Karpas-422 (cell line): ENCODE results near the gene GTF2H4. TPM values are rescaled to one million over a fixed set of nuclear protein-coding genes. Genes with fewer than 3 reads are reported as not detected.

Experiments used
- DNase-seq: peaks from one replicate; pipeline ENCODE4 v3.0.0-alpha.2; 2015
- H2AFZ ChIP-seq: fragments of 200-600 bp; sonication (generic); 2 replicates; pipeline ENCODE4 v1.6.1; 2014; ENCODE audit warnings: antibody characterized with exemption, low read length, mixed read lengths
- H3K27ac ChIP-seq: fragments of 200-600 bp; sonication (generic); 2 replicates; pipeline ENCODE4 v1.5.1; 2014; ENCODE audit warnings: mild to moderate bottlenecking, low read length, moderate library complexity
- H3K27me3 ChIP-seq: fragments of 200-600 bp; sonication (generic); 2 replicates; pipeline ENCODE4 v1.6.1; 2014; ENCODE audit warnings: low read length, mixed read lengths
- H3K36me3 ChIP-seq: fragments of 200-600 bp; sonication (generic); 2 replicates; pipeline ENCODE4 v1.6.1; 2014; ENCODE audit warnings: low read length, mixed read lengths; ENCODE audit not compliant: insufficient read depth
- H3K4me1 ChIP-seq: fragments of 200-600 bp; sonication (generic); 2 replicates; pipeline ENCODE4 v1.6.1; 2014; ENCODE audit warnings: mild to moderate bottlenecking, low read length, mixed read lengths
- H3K4me2 ChIP-seq: fragments of 200-600 bp; sonication (generic); 2 replicates; pipeline ENCODE4 v1.6.1; 2014; ENCODE audit warnings: low read length, low read depth, mild to moderate bottlenecking; ENCODE audit not compliant: poor library complexity, severe bottlenecking
- H3K4me3 ChIP-seq: fragments of 200-600 bp; sonication (generic); 2 replicates; pipeline ENCODE4 v1.5.1; 2014; ENCODE audit warnings: mild to moderate bottlenecking, antibody characterized with exemption, low read length, mixed read lengths
- H3K79me2 ChIP-seq: fragments of 200-600 bp; sonication (generic); 2 replicates; pipeline ENCODE4 v1.6.1; 2014; ENCODE audit warnings: mild to moderate bottlenecking, low read length, mixed read lengths
- H3K9ac ChIP-seq: fragments of 200-600 bp; sonication (generic); 2 replicates; pipeline ENCODE4 v1.6.0; 2014; ENCODE audit warnings: low read length
- H3K9me2 ChIP-seq: fragments of 200-600 bp; sonication (generic), shearing (Covaris generic); replicated peaks from 2 replicates; pipeline ENCODE4 v1.6.0; 2014; ENCODE audit warnings: mild to moderate bottlenecking, low read length, moderate library complexity; ENCODE audit not compliant: insufficient read depth
- H3K9me3 ChIP-seq: fragments of 300-700, 200-600 bp; sonication (generic); 2 replicates; pipeline ENCODE4 v1.6.1; 2014; ENCODE audit warnings: low read length, mixed read lengths
- H4K20me1 ChIP-seq: fragments of 200-600 bp; sonication (generic); 2 replicates; pipeline ENCODE4 v1.6.1; 2014; ENCODE audit warnings: mild to moderate bottlenecking, antibody characterized with exemption, low read length, low read depth; ENCODE audit not compliant: insufficient read depth
- total RNA-seq: library from RNA; depleted of rRNA; stranded (reverse); fragments of >200 nt; shearing (Covaris generic); gene quantifications from 2 replicates; pipeline ENCODE4 v1.2.3, GENCODE V29; 2014; ENCODE audit warnings: low replicate concordance

Gene GTF2H4
- total RNA-seq, 1 experiment from 2014 or later: 23.4 TPM

DNA sequence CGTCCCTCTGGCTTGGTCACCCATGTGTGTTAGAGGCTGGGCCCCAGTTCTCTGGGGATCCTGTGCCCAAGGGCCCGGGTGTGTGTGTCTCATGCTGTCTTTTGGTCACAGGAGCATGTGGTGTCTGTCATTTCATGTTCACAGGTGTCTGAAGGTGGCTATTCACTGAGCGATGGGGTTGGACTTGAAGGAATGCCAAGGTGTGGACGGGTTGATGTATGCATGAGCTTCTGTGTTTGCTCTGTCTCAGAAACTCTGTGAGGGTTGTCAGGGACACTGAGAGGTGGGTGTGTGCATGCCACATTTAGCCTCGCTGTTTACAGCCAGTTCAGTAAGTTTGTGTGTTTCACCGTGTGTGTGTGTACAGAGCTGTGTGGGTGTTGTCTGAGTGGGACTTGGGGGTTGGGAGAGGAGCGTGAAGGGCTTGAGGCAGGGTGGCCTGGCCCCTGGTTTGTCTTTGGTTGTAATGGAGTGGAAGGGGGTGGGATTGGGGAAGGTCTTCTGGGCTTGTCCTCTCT lies 22.5 kb upstream of the GTF2H4 start:
- Histone ChIP-seq H3K27me3 (no peaks in the 10 kb centered on the region), H3K36me3 (no peaks in the 10 kb centered on the region), H3K27ac (no peak overlapping the region), H3K4me3 (no peak overlapping the region), H3K4me2 (no peak overlapping the region), H2AFZ (no peak overlapping the region), H3K4me1 (peaks cover 22% of the 10 kb centered on the region), H3K9ac (no peak overlapping the region), H4K20me1 (no peaks in the 10 kb centered on the region), H3K9me3 (no peaks in the 10 kb centered on the region), H3K79me2 (no peaks in the 10 kb centered on the region), H3K9me2 (no peaks in the 10 kb centered on the region)
- no peak for DNase-seq

GRCh38 chr6:30885999-30886896 lies 21.8 kb upstream of the GTF2H4 start:
- DNase-seq: no peak
- Histone ChIP-seq H3K27ac (no peak overlapping the region), H3K27me3 (no peaks in the 10 kb centered on the region), H3K9ac (no peak overlapping the region), H3K4me3 (no peak overlapping the region), H4K20me1 (no peaks in the 10 kb centered on the region), H3K4me1 (peaks cover 22% of the 10 kb centered on the region), H3K9me2 (no peaks in the 10 kb centered on the region), H3K4me2 (no peak overlapping the region), H3K79me2 (no peaks in the 10 kb centered on the region), H3K9me3 (no peaks in the 10 kb centered on the region), H3K36me3 (no peaks in the 10 kb centered on the region), H2AFZ (no peak overlapping the region)

DNA sequence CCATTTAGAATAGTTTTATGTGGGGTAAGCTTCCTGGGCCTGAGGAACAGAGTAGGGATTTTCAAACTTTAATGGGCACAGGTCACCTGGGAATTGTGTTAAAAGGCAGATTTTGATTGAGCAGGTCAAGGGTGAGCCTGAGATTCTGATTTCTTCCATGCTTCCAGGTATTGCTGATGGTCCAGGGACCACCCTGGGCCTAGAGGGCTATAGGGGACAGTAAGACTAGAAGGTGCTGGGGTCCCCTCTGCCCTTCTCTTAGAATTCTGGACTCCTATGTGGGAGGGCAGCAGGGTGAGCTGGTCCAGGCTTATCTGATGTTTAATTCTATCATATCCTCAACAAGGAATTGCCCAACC lies 21.1 kb upstream of the GTF2H4 start:
- DNase-seq: no peak
- H3K4me2 ChIP-seq: no peak overlapping the region
- no peaks in the 10 kb centered on the region for H3K9me2 ChIP-seq
- no peak overlapping the region for H3K9ac ChIP-seq
- H3K4me3 ChIP-seq: no peak overlapping the region
- H3K36me3 ChIP-seq: no peaks in the 10 kb centered on the region
- no peak overlapping the region for H3K27ac ChIP-seq
- H3K4me1 ChIP-seq: peaks cover 22% of the 10 kb centered on the region
- H3K9me3 ChIP-seq: no peaks in the 10 kb centered on the region
- H3K27me3 ChIP-seq: no peaks in the 10 kb centered on the region
- no peaks in the 10 kb centered on the region for H3K79me2 ChIP-seq
- no peak overlapping the region for H2AFZ ChIP-seq
- no peaks in the 10 kb centered on the region for H4K20me1 ChIP-seq

DNA sequence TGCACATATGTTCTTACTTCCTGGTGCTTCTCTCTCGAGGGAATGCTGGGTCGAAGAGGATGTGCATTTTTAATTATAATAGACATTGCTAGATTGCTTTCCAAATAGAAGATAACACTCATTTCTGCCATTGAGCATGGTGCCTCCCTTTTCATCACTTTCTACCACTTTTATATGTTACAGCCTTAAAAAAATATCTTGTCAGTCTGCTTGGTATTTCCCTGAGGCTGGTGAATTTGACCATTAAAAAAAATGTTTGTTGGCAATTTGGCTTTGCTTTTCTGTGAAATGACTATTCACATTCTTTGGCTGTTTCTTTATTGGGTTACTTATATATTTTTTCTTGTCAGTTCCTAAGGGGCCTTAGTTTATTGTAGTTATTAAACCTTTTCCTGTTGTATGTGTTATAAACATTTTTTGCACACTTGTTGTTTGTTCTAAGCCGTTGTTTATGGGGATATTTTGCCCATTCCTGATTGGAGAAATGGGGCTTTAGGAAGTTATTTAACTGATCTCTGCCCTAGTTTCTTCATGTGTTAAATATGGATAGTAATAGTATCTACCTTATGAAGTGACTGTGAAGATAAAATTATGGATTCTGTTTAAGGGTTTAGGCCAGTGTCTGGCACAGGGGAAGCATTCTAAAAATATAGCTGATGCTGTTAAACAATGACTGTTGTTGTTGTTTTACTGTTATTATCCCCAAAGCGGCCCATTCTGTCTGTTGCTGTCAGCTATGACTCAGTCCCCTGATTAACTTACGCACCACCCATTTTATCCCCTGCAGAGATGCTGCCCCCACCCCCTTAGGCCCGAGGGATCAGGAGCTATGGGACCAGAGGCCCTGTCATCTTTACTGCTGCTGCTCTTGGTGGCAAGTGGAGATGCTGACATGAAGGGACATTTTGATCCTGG lies 19.8 kb upstream of the GTF2H4 start:
- no peaks in the 10 kb centered on the region for H4K20me1 ChIP-seq
- no peaks in the 10 kb centered on the region for H3K27me3 ChIP-seq
- H3K79me2 ChIP-seq: no peaks in the 10 kb centered on the region
- H3K4me1 ChIP-seq: peaks cover 19% of the 10 kb centered on the region
- no peak overlapping the region for H3K4me3 ChIP-seq
- no peak overlapping the region for H3K27ac ChIP-seq
- H3K9me2 ChIP-seq: no peaks in the 10 kb centered on the region
- no peak overlapping the region for H3K4me2 ChIP-seq
- H2AFZ ChIP-seq: no peak overlapping the region
- no peak overlapping the region for H3K9ac ChIP-seq
- no peaks in the 10 kb centered on the region for H3K9me3 ChIP-seq
- H3K36me3 ChIP-seq: no peaks in the 10 kb centered on the region
- no peak for DNase-seq

- DNase-seq: no peak
- Histone ChIP-seq H3K79me2 (no peaks in the 10 kb centered on the region), H4K20me1 (no peaks in the 10 kb centered on the region), H3K4me1 (peaks cover 11% of the 10 kb centered on the region), H3K27ac (no peak overlapping the region), H3K27me3 (no peaks in the 10 kb centered on the region), H3K9ac (no peak overlapping the region), H3K9me2 (no peaks in the 10 kb centered on the region), H3K4me2 (no peak overlapping the region), H3K36me3 (no peaks in the 10 kb centered on the region), H3K9me3 (no peaks in the 10 kb centered on the region), H3K4me3 (no peak overlapping the region), H2AFZ (no peak overlapping the region)
Observed at GRCh38 chr6:30888816-30889495, 19.1 kb upstream of the GTF2H4 start.

DNA sequence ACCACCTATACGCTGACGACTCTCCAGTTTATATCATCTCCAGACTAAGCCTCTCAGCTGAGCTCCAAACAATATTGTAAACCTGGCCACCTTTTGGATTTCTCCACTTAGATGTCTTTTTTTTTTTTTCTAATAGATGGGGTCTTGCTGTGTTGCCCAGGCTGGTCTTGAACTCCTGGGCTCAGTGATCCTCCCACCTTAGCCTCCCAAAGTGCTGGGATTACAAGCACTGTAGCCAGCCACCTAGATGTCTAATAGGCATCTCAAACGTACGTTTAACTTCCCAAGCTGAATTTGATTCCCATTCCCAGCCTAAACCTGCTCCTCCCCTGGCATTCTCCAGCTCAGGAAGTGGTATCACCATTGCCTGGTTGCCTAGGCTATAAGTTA lies 18.5 kb upstream of the GTF2H4 start:
- Histone ChIP-seq H4K20me1 (no peaks in the 10 kb centered on the region), H3K79me2 (no peaks in the 10 kb centered on the region), H3K9me2 (no peaks in the 10 kb centered on the region), H3K4me3 (no peak overlapping the region), H3K36me3 (no peaks in the 10 kb centered on the region), H3K27ac (no peak overlapping the region), H3K9me3 (no peaks in the 10 kb centered on the region), H2AFZ (no peak overlapping the region), H3K9ac (no peak overlapping the region), H3K4me2 (no peak overlapping the region), H3K27me3 (no peaks in the 10 kb centered on the region), H3K4me1 (peaks cover 7% of the 10 kb centered on the region)
- no peak for DNase-seq

- H3K4me1 ChIP-seq: peaks cover 1% of the 10 kb centered on the region
- no peaks in the 10 kb centered on the region for H3K9me3 ChIP-seq
- no peak overlapping the region for H3K4me3 ChIP-seq
- no peaks in the 10 kb centered on the region for H3K27me3 ChIP-seq
- no peaks in the 10 kb centered on the region for H3K36me3 ChIP-seq
- no peaks in the 10 kb centered on the region for H3K79me2 ChIP-seq
- H3K27ac ChIP-seq: no peak overlapping the region
- no peak overlapping the region for H3K4me2 ChIP-seq
- no peak overlapping the region for H3K9ac ChIP-seq
- no peaks in the 10 kb centered on the region for H4K20me1 ChIP-seq
- no peaks in the 10 kb centered on the region for H3K9me2 ChIP-seq
- no peak overlapping the region for H2AFZ ChIP-seq
- DNase-seq: no peak
Observed at GRCh38 chr6:30889921-30890645, 17.9 kb upstream of the GTF2H4 start.
